Osteoblast (primary cell): ENCODE measurements around the gene VAV3. TPM values are rescaled to one million over a fixed set of nuclear protein-coding genes. Genes with fewer than 3 reads are reported as not detected.

Experiments used
- DNase-seq: peaks from one replicate; pipeline ENCODE4 v3.0.0; 2011; ENCODE audit warnings: low spot score, mixed read lengths; ENCODE audit not compliant: insufficient read length; ENCODE audit errors: missing footprints
- H2AFZ ChIP-seq: 2 replicates; pipeline ENCODE4 v1.6.0; 2011; ENCODE audit warnings: mild to moderate bottlenecking, low read length
- H3K27ac ChIP-seq: 2 replicates; pipeline ENCODE4 v1.5.1; 2011; ENCODE audit warnings: mild to moderate bottlenecking, low read depth, low read length, moderate library complexity
- H3K27me3 ChIP-seq: 2 replicates; pipeline ENCODE4 v1.6.0; 2012; ENCODE audit warnings: mild to moderate bottlenecking, control low read depth, inconsistent platforms, low read length, moderate library complexity; ENCODE audit not compliant: insufficient read depth
- H3K36me3 ChIP-seq: 2 replicates; pipeline ENCODE4 v1.5.1; 2011; ENCODE audit warnings: mild to moderate bottlenecking, low read length, control low read depth, moderate library complexity; ENCODE audit not compliant: insufficient read depth
- H3K4me1 ChIP-seq: 2 replicates; pipeline ENCODE4 v1.5.1; 2011; ENCODE audit warnings: mild to moderate bottlenecking, low read length, control low read depth, moderate library complexity; ENCODE audit not compliant: insufficient read depth
- H3K4me2 ChIP-seq: 2 replicates; pipeline ENCODE4 v1.6.0; 2011; ENCODE audit warnings: mild to moderate bottlenecking, low read length; ENCODE audit not compliant: insufficient read depth
- H3K4me3 ChIP-seq: fragments of 200-600 bp; sonication (generic); 3 replicates; pipeline ENCODE4 v1.5.1; 2012; ENCODE audit warnings: mild to moderate bottlenecking, low read length, inconsistent platforms; ENCODE audit not compliant: insufficient read depth
- H3K79me2 ChIP-seq: 2 replicates; pipeline ENCODE4 v1.6.0; 2012; ENCODE audit warnings: mild to moderate bottlenecking, low read length, control low read depth, inconsistent platforms; ENCODE audit not compliant: insufficient read depth
- H3K9me3 ChIP-seq: 2 replicates; pipeline ENCODE4 v1.5.1; 2011; ENCODE audit warnings: low read depth, low read length, control low read depth
- H4K20me1 ChIP-seq: 2 replicates; pipeline ENCODE4 v1.6.0; 2012; ENCODE audit warnings: mild to moderate bottlenecking, low read length, control low read depth; ENCODE audit not compliant: insufficient read depth
- CTCF ChIP-seq: IDR thresholded peaks from 2 replicates; pipeline ENCODE4 v1.5.1; 2011; ENCODE audit warnings: mild to moderate bottlenecking, low read depth, low read length, moderate library complexity; ENCODE audit errors: extremely low read depth
- total RNA-seq: library from RNA; depleted of rRNA; stranded (reverse); fragments of >200 nt; gene quantifications from 2 replicates; pipeline ENCODE4 v1.2.3, GENCODE V29; 2012

The VAV3 gene
- total RNA-seq, 1 donor = 0.72 TPM

GRCh38 chr1:107979926-107980325, 14.9 kb upstream of the VAV3 start:
- H3K9me3 ChIP-seq = no peaks in the 10 kb centered on the region
- H3K4me3 ChIP-seq = no peak overlapping the region
- H4K20me1 ChIP-seq = no peaks in the 10 kb centered on the region
- peaks cover 3% of the 10 kb centered on the region for H3K27me3 ChIP-seq
- no peak overlapping the region for H3K4me2 ChIP-seq
- no peak for DNase-seq
- H2AFZ ChIP-seq = no peak overlapping the region
- no peak overlapping the region for H3K27ac ChIP-seq
- H3K79me2 ChIP-seq = no peaks in the 10 kb centered on the region
- H3K36me3 ChIP-seq = no peaks in the 10 kb centered on the region
- no peak for TF ChIP-seq CTCF
- peaks cover 4% of the 10 kb centered on the region for H3K4me1 ChIP-seq

- H3K4me1 ChIP-seq = peaks cover 4% of the 10 kb centered on the region
- H3K4me2 ChIP-seq = no peak overlapping the region
- H3K36me3 ChIP-seq = no peaks in the 10 kb centered on the region
- no peaks in the 10 kb centered on the region for H3K79me2 ChIP-seq
- no peak for DNase-seq
- TF ChIP-seq CTCF = no peak
- H4K20me1 ChIP-seq = no peaks in the 10 kb centered on the region
- no peak overlapping the region for H3K4me3 ChIP-seq
- peaks cover 3% of the 10 kb centered on the region for H3K27me3 ChIP-seq
- no peak overlapping the region for H2AFZ ChIP-seq
- H3K27ac ChIP-seq = no peak overlapping the region
- H3K9me3 ChIP-seq = no peaks in the 10 kb centered on the region
These were observed 14.1 kb upstream of the VAV3 start for GRCh38 chr1:107979088-107979487.

GRCh38 chr1:107976836-107977235, 11.9 kb upstream of the VAV3 start:
- Histone ChIP-seq H3K4me2 (no peak overlapping the region), H2AFZ (no peak overlapping the region), H3K27ac (no peak overlapping the region), H3K4me1 (peaks cover 4% of the 10 kb centered on the region), H3K79me2 (no peaks in the 10 kb centered on the region), H4K20me1 (no peaks in the 10 kb centered on the region), H3K36me3 (no peaks in the 10 kb centered on the region), H3K4me3 (no peak overlapping the region), H3K9me3 (no peaks in the 10 kb centered on the region), H3K27me3 (peaks cover 4% of the 10 kb centered on the region)
- no peak for DNase-seq
- TF ChIP-seq CTCF = no peak

GRCh38 chr1:107976431-107976830, 11.5 kb upstream of the VAV3 start:
- Histone ChIP-seq H3K79me2 (no peaks in the 10 kb centered on the region), H3K27ac (no peak overlapping the region), H3K9me3 (no peaks in the 10 kb centered on the region), H3K27me3 (peaks cover 4% of the 10 kb centered on the region), H3K4me2 (no peak overlapping the region), H3K4me3 (no peak overlapping the region), H3K4me1 (peaks cover 4% of the 10 kb centered on the region), H2AFZ (no peak overlapping the region), H3K36me3 (no peaks in the 10 kb centered on the region), H4K20me1 (no peaks in the 10 kb centered on the region)
- DNase-seq = no peak
- TF ChIP-seq CTCF = no peak
